Suprapubic skin (tissue), 4 donors: Measurements from ENCODE around the gene C12orf54. TPM values are rescaled to one million over a fixed set of nuclear protein-coding genes. Genes with fewer than 3 reads are reported as not detected.
"Not testable (repeated sequence)": the region's sequence is repeated elsewhere in the genome, so short reads cannot be mapped to it uniquely, and the experiment has no call there.

Experiments
- DNase-seq, 2 donors: peaks; one replicate each; pipeline ENCODE4 v3.0.0-alpha.2; 2019; ENCODE audit warnings: low spot score in 2 of 2
- H3K27ac ChIP-seq: fragments of 200-600 bp; sonication (generic); one replicate; pipeline ENCODE4 v1.5.1; 2019
- H3K27me3 ChIP-seq: fragments of 200-600 bp; sonication (generic); one replicate; pipeline ENCODE4 v1.5.1; 2019
- H3K36me3 ChIP-seq: fragments of 200-600 bp; sonication (generic); one replicate; pipeline ENCODE4 v1.5.1; 2019
- H3K4me1 ChIP-seq: fragments of 200-600 bp; sonication (generic); one replicate; pipeline ENCODE4 v1.5.1; 2019
- H3K4me3 ChIP-seq: fragments of 200-600 bp; sonication (generic); one replicate; pipeline ENCODE4 v1.5.1; 2019; ENCODE audit warnings: mild to moderate bottlenecking
- H3K9me3 ChIP-seq: fragments of 200-600 bp; sonication (generic); one replicate; pipeline ENCODE4 v1.5.1; 2019
- CTCF ChIP-seq, 2 donors: fragments of 200-600 bp in 1 of 2; fragments of 450-650 bp in 1 of 2; sonication (generic) in 1 of 2; IDR thresholded peaks; one replicate each; pipeline ENCODE4 v1.5.1; 2016 to 2019; ENCODE audit warnings: antibody characterized with exemption in 2 of 2, mild to moderate bottlenecking in 1 of 2, moderate library complexity in 1 of 2
- EP300 ChIP-seq: sonication (generic); formaldehyde crosslinking; IDR thresholded peaks from one replicate; pipeline ENCODE4 v1.6.1; 2017; ENCODE audit warnings: antibody characterized with exemption
- POLR2A ChIP-seq, 2 donors: fragments of 450-650 bp; IDR thresholded peaks; one replicate each; pipeline ENCODE4 v1.6.1; 2017; ENCODE audit warnings: antibody characterized with exemption in 2 of 2, mild to moderate bottlenecking in 2 of 2, moderate library complexity in 2 of 2
- POLR2AphosphoS5 ChIP-seq, 3 donors: sonication (generic); formaldehyde crosslinking; IDR thresholded peaks; one replicate each; pipeline ENCODE4 v1.6.1; 2017; ENCODE audit warnings: antibody characterized with exemption in 3 of 3
- WGBS: methylation state at CpG from one replicate; pipeline ENCODE4 v1.1.5; 2018; 5-methylcytosine and 5-hydroxymethylcytosine counted together
- total RNA-seq, 4 donors: library from RNA; depleted of rRNA; stranded (reverse); fragments of >200 nt; gene quantifications; one replicate each; pipeline ENCODE4 v1.1.0, GENCODE V29; 2016

Gene C12orf54
- total RNA-seq, 4 donors from 2014 or later = not detected

GRCh38 chr12:48510111-48510510 is 27.8 kb downstream of the C12orf54 start:
- H3K36me3 ChIP-seq = no peaks in the 10 kb centered on the region
- H3K4me1 ChIP-seq = no peaks in the 10 kb centered on the region
- 50% methylated on average over 1 of the region's 1 CpG for WGBS
- no peaks in the 10 kb centered on the region for H3K9me3 ChIP-seq
- DNase-seq = no peak
- TF ChIP-seq POLR2A (IDR thresholded peaks at IDR 0.05) (no peak), POLR2AphosphoS5 (IDR thresholded peaks at IDR 0.05) (no peak), CTCF (IDR thresholded peaks at IDR 0.05) (no peak), EP300 (no peak)
- H3K27me3 ChIP-seq = peaks cover 6% of the 10 kb centered on the region
- no peak overlapping the region for H3K27ac ChIP-seq
- no peak overlapping the region for H3K4me3 ChIP-seq

GRCh38 chr12:48512855-48513254 is 30.6 kb downstream of the C12orf54 start:
- no peaks in the 10 kb centered on the region for H3K9me3 ChIP-seq
- no peak overlapping the region for H3K4me3 ChIP-seq
- WGBS = 62% methylated on average over 2 of the region's 2 CpGs
- no peaks in the 10 kb centered on the region for H3K36me3 ChIP-seq
- H3K27ac ChIP-seq = no peak overlapping the region
- no peak for TF ChIP-seq POLR2A (IDR thresholded peaks at IDR 0.05)
- TF ChIP-seq CTCF (IDR thresholded peaks at IDR 0.05) = no peak
- no peak for TF ChIP-seq POLR2AphosphoS5 (IDR thresholded peaks at IDR 0.05)
- no peak for TF ChIP-seq EP300
- no peaks in the 10 kb centered on the region for H3K27me3 ChIP-seq
- no peak for DNase-seq
- no peaks in the 10 kb centered on the region for H3K4me1 ChIP-seq

- Histone ChIP-seq H3K4me1 (no peaks in the 10 kb centered on the region), H3K36me3 (no peaks in the 10 kb centered on the region), H3K27me3 (no peaks in the 10 kb centered on the region), H3K4me3 (no peak overlapping the region), H3K27ac (no peak overlapping the region), H3K9me3 (no peaks in the 10 kb centered on the region)
- TF ChIP-seq POLR2A (IDR thresholded peaks at IDR 0.05) = no peak
- no peak for TF ChIP-seq EP300
- TF ChIP-seq POLR2AphosphoS5 (IDR thresholded peaks at IDR 0.05) = no peak
- no peak for TF ChIP-seq CTCF (IDR thresholded peaks at IDR 0.05)
- DNase-seq = no peak
- 85% methylated on average over 1 of the region's 1 CpG for WGBS
Observed at GRCh38 chr12:48514728-48515127, 32.4 kb downstream of the C12orf54 start.

- H3K36me3 ChIP-seq, DNase-seq, H3K4me3 ChIP-seq, H3K27me3 ChIP-seq, H3K27ac ChIP-seq, H3K4me1 ChIP-seq, H3K9me3 ChIP-seq: not testable (repeated sequence)
- 80% methylated on average over 9 of the region's 24 CpGs for WGBS
Observed at GRCh38 chr12:48520381-48520780, 38.1 kb downstream of the C12orf54 start.

- WGBS = 90% methylated on average over 5 of the region's 5 CpGs
Observed at GRCh38 chr12:48525332-48525731, 43.0 kb downstream of the C12orf54 start, which contains the start of gene OR8S1. TSS of gene OR8S1 (plus strand) at chr12:48525632. CDS start at chr12:48525632, 0 bp downstream.

More at GRCh38 chr12:48525332-48525731, 43.0 kb downstream of the C12orf54 start, which contains the start of gene OR8S1:
- no peak for DNase-seq
- H3K4me1 ChIP-seq = no peaks in the 10 kb centered on the region
- H3K9me3 ChIP-seq = no peaks in the 10 kb centered on the region
- TF ChIP-seq CTCF (IDR thresholded peaks at IDR 0.05) (no peak), POLR2AphosphoS5 (IDR thresholded peaks at IDR 0.05) (no peak), POLR2A (IDR thresholded peaks at IDR 0.05) (no peak), EP300 (no peak)
- no peaks in the 10 kb centered on the region for H3K36me3 ChIP-seq
- H3K4me3 ChIP-seq = no peak within 1 kb of the TSS
- H3K27me3 ChIP-seq = peaks cover 7% of the 10 kb centered on the region
- H3K27ac ChIP-seq = no peak within 1 kb of the TSS
